Measurements from ENCODE around the gene COL4A1.

The COL4A1 gene

DNA sequence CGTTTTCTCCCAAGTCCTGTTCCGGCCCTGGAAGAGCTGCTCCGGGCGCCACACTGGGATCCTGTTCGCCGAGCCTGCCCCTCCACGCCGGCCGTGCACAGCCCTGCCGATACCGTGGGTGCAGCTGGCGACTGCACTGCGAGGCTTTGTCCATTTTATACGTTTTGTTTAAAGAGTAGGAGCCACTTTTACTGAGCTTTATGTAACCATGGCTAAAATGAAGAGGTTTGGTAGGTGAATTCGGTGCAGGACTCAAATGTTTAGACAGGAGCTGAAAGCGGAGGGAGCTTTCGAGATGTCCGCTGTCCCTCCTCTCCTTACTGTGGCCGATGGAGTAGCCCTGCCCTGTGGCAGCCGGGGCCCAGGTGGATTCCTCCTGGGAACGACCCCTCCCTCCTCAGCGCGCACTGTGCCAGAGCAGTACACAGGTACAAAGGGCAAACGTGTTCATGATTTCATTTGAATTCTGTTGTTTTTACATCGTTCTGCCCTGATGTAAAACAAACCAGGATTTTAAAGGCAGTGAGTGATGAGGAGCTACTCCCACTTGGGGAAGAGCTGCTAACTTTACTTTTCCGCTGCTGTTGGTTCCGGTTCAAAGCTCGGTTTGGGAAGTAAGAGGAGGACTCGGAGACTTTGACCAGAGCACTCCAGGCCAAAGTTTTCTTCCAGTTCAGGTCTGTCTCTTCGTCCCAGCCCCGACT lies 1.9 kb upstream of the COL4A1 start:
- DNase-seq (ENCODE audit: low spot score), result no peak

DNA sequence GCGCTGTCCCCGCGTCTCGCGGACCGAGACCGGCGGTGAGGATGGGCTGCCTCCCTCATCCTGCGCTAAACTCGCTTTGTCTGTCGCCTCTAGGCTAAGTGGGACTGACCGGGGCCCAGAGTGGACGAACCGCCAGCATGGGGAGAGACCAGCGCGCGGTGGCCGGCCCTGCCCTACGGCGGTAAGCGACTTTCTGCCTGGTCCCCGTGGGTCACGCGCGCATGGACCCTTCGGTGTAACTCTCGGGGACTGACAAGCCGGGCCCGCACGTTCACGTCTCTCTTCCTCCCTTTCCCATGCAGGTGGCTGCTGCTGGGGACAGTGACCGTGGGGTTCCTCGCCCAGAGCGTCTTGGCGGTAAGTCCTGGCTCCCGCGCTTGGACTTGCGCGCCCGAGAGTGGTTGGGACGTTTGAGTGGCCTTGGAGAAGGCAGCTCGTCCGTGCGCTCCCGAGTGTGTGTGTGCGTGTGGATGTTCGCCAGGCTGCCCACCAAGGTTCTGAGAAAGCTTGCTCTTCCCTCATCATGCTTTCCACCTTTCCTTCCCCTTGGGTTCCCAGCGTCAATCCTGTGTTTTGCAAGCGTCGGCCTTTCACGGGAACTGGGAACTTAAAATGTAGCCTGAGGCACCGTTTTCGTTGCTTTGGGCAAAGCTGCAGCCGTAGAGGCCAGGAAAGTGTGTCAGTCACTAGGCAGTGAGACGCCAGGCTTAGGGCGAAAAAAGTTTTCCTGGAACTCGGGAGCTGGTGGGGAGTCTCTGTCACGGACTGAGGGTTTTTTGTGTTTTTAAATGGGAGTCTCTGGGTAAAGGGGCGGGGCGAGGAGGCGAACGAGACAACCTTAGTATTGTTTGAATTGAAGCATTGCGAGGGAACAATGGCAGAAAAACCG lies 1.1 kb upstream of the COL4A1 start:
- peak; percentile 16 for DNase-seq (ENCODE audit: low spot score)

DNA sequence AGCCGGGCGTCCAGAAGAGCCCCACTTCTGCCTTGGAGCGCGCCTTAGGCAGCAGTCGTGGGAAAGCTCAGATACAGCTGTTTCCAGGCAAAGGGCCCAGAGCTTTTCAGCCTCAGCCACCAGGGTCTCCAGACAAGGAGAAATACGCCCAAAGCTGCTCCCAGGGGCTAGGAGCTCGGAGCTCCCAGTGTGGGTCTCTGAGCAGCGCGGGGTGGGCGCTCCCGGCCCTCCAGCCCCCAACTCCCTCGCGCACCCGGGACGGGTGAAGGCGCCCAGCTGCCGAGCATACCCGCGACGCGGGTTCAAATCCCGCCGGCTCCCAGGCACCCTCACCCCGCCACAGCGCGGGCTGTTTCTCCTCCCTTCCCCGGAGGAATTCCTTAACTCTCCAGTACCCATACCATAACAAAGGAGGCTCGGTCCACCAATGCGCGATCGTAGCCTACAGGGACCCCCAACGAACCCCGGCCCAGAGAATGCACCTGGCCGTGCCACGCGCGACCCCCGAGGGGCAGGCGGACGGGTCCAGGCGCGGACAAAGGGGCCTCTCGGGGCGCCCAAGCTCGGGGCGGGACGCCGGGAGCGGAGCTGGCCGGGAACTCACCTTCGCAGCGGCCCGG lies 507 bp downstream of the COL4A1 start:
- no peak for DNase-seq (ENCODE audit: low spot score)

DNA sequence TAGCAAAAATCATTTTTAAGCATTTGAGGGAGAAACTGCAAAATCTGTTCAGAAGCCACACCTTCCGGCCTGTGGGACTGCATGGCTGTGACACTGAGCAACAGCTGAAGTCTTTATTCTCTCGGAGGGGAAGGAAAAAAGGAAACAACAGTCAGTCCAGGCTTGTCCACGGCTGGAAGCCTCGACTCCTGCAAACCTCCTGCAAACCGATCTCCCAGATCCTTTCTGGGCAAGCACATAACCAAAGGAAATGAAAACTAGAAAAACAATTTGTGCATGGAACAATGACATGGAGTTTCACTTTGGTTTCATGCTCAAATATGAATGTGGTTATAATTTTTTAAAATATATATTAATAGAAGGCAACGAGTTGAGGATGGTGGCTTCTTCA lies 1.0 kb downstream of the COL4A1 start:
- no peak for DNase-seq (ENCODE audit: low spot score)

DNA sequence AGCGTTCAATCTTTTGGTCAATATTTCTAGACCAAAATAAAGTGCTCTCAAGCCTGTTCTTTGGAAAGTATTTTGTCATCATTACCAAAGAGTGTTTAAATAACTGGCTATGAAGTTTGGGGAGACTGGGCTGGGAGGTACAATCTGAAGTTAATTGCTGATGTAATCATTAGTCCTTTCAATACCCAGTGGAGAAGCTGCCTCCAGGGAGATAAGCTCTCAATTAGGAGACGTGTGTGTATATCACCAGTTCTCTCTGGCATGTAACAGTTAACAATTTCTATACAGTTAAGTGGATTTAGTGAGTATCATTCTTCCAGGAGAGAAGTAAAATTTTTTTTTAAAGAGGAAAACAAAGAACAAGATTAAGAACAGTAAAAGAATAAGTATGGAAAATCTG lies 1.4 kb downstream of the COL4A1 start:
- no peak for DNase-seq (ENCODE audit: low spot score)

DNA sequence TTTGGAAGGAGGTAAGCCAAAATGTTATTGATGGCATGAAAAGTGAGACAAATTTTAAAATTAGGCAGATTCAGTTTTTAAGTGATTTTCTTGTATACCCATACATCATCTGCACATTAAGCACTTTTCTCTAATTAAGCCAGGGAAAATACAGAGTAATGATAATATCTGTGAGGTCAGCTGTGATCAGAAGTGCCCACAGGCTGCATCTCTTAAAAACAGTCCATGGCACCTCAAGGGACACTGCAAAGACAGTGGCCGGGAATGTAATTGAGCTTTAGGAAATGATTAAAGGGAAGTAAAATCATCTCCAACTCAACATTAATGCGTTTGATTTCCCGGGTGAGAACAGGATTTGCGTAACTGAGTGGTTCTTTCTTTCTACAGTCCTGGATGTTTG lies 2.0 kb downstream of the COL4A1 start:
- DNase-seq (ENCODE audit: low spot score), result no peak

DNA sequence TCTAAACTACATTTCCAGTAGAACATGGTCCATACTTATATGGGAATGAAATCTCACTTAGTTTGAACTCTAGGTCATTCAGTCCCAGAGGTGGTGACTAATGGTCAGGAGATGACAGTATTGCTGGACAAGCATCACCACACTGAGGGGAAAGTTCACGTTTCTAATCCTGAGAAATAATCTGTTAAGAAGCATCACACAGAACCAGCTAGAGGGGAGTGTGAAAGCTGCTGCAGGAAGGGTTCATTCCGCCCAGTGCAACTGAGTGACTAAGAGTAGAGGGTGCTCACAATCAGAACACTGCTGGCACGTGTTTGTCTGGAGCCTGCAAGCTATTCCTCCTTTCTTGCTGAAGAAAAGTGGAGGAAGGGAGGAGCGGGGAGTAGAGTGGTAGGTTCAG lies 2.7 kb downstream of the COL4A1 start:
- peak; percentile 17 for DNase-seq (ENCODE audit: low spot score)

DNA sequence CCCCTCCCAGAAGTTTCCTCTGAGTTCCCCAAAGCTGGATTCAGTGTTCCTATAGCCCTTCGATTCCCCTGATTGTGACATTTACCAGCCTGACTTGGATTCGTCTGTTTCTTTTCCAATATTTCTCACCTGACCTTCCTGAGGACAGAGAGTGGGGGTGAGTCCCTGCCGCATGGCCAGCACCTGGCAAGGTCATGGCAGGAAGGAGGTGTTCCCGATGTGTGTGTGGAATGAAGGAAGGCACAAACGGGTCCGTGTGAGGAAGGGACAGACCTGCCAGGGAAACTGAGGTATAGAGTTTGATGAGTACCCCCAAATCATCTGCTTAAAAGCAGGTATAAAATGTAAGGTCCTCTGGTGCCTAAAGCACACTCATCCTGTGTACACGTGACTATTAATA lies 3.3 kb downstream of the COL4A1 start:
- DNase-seq (ENCODE audit: low spot score), result no peak

DNA sequence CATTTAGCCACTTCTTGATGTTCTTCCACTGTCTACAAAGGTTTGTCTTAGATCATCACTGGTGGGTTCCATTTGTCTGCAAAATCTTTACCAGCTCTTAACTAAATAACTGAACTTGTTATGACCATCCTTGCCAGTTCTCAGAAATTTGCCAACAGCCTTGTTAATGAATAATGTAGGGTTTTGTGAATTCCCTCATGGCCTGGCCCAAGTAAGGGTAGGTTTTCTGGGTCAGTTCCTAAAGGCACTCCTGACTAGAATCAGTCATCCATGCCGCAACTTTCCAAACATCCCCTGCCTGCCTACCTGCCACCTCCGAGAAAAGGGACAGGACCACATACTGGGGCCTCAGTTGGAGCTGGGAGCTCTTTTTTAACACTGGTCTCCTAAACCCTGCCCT lies 4.0 kb downstream of the COL4A1 start:
- no peak for DNase-seq (ENCODE audit: low spot score)

DNA sequence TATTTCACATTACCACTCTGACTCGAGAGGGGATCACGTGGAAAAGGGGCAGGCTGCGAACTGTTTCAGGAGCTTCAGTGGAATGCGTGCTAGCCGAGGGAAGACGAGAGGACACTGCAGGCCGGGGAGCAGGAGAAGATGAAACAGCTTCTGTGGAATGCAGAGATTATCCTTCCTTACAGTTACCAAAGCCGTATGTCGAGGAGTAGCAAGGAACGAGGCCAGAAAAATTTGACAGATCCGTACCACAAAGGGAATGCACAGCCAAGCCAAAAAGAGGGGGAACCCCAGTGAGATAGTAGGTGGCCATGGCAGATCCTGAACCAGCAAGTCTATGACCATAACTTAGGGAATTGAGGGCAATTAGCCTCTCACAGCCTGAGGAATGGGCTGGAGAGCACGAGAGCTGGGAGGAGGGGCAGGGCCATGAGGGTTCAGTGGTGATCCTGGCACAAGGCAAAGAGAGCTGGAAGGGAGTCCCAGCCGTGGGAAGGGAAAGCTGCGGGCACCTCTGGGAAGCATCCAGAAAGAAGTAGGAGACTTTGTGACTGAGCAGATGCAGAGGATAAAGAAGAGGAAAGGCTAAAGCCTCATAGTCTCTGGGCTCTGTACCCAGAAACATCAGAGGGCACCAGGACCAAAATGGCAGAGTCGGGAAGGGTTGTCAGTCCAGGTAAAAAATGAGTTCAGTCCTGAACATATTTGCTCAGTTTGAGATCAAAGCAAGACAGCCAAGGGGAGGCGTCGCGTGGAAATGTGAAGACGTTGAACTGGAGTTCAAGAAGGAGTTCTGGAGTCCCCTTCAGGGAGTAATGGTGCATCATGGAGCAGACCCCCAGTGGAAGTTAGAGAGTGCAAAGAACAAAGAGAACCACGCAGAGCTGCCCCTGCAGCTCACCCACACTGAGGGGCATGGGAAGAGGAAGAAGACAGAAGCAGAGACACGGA lies 5.1 kb downstream of the COL4A1 start:
- DNase-seq (ENCODE audit: low spot score), result no peak

DNA sequence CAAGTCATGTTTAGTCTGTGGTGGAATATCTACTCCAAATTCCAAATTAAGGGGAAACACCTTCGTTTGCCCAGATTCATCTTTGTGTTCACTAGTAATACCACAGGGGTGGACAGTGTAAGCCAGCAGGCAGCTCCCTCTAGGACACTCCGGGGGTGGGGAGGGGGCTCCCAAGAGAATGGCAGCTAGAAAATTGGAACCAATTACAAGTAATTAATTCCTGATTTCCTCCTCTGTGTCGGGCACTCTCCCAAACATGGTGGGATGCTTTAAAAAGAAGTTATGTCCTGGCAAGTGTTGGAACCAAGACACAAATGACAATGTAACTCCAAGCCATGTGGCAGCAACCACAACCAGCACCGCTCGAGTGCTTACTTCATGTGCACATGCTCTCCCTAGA lies 5.9 kb downstream of the COL4A1 start:
- no peak for DNase-seq (ENCODE audit: low spot score)

DNA sequence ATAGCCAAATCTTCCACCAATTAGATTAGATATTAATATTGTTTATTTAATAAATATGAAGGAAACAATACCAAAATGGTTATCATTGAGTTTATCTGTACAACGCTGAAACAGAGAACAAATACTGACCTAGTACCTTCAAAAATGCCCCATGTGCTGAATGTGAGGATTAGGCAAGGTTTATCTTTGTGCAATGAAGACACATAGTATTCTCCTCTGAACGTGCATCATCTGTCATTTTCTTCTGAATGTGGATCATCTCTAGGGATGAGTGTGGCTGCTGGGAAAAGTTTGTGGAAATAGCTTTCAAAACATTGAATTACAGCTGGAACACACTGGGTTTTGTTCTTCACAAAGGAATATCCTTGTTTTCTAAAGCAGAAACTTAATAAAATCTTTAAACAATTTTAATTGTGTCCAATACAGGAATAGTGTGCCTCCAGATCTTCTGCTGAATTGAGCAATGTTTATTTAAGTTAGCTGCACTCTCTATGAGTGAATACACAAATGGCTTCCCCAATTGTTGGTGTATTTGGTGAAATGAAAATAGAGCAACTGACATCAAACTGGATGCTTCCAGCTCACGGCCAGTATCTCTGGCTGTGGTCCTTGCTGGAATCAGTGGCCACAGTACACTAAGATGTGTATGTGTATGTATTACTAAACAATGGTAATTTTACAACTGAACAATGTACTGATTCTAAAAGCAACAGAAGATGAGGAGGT lies 6.7 kb downstream of the COL4A1 start:
- no peak for DNase-seq (ENCODE audit: low spot score)

DNA sequence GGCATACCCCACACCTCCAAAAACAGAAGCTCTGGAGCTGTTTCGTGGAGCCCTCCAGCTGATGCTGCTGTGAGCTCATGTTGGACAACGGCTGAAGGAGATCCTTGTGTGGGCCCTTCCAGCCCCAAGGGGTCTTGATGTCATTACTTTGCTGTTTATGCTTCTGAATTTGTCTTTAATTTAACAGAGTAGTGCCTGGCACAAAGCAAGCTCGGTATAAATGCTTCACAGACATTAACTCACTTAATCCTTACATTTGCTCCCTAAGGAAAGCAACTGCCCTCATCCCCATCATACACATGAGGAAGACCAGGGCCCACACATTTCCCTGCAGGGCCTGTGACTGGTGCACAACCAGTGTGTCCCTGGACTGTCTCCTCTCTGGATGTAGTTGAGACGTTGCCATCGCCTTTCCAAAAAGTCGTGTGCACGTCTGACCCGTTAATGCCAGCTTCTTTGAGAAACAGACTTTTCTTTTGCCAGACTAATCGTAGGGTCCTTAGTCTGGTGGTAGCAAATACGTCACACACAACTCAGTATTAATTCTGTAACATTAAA lies 7.6 kb downstream of the COL4A1 start:
- DNase-seq (ENCODE audit: low spot score), result no peak

DNA sequence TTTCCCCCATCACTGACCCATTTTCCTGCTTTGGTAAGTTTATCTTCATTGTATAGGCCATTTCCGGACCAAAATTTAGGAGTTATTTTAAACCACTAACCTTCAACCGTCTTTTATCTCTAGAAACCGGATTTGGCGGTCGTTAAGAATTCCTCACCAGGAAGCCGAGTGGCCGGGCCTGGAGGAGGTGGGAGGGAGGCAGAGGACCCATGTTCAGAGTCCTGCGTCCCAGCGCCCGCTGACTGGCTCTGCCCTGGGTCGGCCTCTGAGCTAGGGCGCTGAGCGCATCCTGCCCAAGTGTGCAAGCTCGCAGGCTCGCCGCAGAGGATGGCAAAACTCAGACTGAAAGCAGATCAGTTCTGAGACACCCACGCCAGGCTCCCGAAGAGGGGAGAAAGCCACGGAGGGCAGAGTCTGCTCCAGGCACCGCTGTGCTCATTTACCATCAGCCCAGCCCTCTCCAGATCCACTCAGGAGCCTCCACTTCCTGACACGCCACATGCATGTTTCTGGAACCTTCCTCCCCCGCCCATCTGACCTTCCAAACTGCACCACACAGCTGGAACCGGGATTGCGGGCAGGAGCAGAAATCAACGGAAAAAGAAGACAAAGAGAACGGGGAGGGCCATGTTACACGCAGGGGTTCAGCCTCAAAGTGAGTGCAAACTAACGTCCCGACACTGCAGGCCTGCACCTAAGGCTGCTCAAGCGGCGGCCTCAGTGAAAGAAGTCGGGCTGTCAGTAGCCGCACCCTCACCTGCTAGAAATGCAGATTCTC lies 8.3 kb downstream of the COL4A1 start:
- DNase-seq (ENCODE audit: low spot score), result no peak

DNA sequence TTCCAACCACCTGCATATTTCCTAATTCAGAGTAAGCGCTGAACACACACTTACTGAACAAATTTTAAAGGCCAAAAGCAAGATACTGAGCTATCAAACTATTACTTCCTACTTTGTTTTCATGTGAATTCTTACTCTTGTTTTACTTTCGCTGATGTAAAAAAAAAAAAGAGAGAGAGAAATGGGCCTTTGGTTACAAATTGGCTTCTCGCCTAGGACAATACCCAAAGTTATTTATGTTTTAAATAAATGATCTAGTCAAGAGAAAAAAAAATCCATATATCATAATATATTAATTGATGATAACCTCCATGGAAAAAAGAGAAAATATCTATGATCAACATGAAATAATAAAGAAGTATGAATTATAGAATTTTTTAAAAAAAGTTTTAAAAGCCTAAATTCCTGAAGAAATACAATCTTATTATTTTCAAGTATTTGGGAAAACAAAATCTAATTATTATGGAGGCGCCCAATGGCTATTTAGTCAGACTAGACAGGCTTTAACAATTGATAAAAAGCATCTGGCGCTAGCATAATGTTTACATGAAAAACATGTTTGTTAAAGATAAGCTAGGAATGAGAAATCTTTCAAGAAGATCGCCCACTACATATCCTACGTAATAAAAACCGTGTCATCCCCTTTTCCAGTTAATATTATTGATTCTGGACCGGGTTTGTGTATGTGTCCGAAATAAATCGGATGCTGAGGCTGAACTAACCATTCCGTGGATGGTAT lies 9.0 kb downstream of the COL4A1 start:
- no peak for DNase-seq (ENCODE audit: low spot score)

DNA sequence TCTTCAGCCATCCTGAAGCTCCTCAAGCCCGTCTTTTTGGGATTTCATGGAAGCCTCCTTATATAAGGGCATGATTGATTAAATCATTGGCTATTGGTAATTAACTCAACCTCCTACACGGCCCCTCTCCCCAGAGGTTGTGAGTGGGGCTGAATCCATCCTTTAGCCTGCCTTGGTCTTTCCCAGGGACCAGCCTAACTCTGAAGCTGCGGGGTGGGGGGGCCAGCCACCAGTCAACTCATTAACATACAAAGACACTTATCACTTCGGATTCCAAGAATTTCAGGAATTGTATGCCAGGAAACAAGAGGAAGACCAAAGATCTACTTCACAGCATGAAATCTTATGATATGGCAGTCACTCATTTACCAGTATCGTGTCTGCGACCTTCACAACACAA lies 9.9 kb downstream of the COL4A1 start:
- no peak for DNase-seq (ENCODE audit: low spot score)

DNA sequence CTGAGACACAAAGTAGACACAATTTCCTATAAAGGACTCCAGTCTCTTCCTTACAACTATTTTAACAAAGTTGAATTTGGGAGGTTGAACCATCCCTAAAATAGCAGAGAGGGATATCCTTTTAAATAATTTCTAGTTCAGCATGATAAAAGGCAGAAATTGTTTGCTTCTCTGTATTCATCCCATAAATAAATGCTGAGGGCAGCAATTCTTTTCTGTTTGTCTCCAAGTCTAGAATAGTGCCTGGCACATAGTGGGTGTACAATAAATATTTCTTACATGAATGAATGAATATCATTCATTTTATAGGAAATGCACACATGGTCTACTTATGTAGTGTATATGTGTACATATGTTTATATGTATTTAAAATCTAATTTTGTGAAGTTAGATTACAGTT lies 12.3 kb downstream of the COL4A1 start:
- no peak for DNase-seq (ENCODE audit: low spot score)

DNA sequence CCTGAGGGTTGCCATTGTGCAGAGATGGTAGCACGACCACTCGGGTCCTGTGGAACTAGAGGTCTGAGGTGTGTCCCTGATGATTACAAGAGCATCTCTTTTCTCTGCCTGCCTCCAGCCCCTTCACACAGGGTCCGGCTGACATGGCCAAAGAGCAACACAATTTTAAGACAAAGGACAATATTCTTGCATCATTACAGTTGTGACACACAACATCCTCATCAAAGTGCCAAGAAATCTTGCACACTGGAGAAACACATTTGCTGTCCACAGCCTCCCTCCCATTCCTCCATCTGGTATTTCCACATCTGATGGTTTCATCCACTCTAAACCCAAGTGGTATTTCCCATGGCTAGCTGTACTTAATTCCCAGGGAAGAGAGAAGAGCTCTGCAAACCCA lies 12.8 kb downstream of the COL4A1 start:
- DNase-seq (ENCODE audit: low spot score), result no peak

DNA sequence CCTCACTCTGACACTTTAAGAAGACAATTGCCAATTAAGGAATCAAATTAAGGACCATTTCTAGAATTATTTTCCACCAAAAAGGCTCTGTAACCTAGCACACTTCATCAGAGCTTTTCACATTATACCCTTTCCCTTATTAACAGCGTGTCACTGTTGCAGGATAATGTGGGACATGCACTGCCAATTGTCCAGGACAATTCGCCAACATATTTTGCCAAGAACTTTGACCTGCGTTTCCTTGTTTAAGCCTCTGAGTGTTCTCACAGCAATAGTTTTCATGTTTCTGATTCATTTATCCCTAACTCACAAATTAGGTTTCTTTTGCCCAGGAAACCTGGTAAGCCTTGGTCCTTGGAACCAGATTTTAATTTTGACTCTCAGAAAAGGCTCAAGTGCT lies 13.3 kb downstream of the COL4A1 start:
- DNase-seq (ENCODE audit: low spot score), result no peak

DNA sequence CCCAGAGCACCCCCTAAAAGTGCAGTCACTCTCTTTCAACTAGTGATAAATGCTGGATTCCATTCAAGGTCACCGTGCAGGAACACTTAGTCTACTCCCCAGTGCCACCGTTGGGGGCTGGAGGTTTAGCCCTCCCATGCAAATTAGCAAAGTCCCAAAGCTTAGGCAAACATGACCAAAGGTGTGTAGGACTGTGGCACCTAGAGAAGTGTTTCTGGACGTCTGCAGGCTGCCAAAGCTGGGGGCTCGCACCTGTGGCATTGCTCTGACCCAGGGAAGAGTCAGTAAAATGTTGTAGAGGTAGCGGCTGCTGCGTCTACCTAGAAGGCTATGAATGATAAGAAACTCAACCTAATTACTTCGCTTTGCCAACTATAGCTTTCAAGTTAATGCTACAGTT lies 13.9 kb downstream of the COL4A1 start:
- no peak for DNase-seq (ENCODE audit: low spot score)
